ENCODE results near the gene DNAH11.

DNA sequence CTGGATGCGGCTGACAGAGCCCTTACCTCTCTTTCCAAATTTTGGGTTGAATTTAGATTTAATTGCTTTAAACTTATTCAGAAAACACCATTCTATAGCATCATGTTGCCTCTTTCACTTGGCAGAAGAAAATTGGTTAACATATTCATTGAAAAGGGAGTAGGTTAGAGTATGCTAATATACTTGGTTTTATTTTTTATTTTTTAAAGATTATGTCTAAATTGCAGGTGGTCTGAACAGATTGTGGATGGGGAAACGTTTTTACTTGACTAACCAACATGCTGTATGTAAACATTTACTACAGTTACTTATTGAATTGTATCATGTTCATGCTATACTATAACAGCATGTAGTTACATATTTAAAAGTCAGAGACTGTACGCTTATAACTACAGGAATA, 65.6 kb downstream of the DNAH11 start:
- TF ChIP-seq POLR2A (IDR thresholded peaks at IDR 0.05): no peak
- TF ChIP-seq, protein P1, sequence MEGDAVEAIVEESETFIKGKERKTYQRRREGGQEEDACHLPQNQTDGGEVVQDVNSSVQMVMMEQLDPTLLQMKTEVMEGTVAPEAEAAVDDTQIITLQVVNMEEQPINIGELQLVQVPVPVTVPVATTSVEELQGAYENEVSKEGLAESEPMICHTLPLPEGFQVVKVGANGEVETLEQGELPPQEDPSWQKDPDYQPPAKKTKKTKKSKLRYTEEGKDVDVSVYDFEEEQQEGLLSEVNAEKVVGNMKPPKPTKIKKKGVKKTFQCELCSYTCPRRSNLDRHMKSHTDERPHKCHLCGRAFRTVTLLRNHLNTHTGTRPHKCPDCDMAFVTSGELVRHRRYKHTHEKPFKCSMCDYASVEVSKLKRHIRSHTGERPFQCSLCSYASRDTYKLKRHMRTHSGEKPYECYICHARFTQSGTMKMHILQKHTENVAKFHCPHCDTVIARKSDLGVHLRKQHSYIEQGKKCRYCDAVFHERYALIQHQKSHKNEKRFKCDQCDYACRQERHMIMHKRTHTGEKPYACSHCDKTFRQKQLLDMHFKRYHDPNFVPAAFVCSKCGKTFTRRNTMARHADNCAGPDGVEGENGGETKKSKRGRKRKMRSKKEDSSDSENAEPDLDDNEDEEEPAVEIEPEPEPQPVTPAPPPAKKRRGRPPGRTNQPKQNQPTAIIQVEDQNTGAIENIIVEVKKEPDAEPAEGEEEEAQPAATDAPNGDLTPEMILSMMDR (IDR thresholded peaks at IDR 0.05): no peak

Data from upper lobe of left lung (tissue), 4 donors.